Measurements from ENCODE around the gene MDH2.

- no peak for TF ChIP-seq GATA2 (IDR thresholded peaks at IDR 0.05; ENCODE audit: low read depth, low read length)
- TF ChIP-seq GATA3 (IDR thresholded peaks at IDR 0.05; ENCODE audit: low read depth, low read length): no peak
Measured at GRCh38 chr7:76080204-76080603, 32.3 kb downstream of the MDH2 start.
